ENCODE data around the gene TUT4. TPM values are rescaled to one million over a fixed set of nuclear protein-coding genes. Genes with fewer than 3 reads are reported as not detected.
"Not testable (repeated sequence)": the region's sequence is repeated elsewhere in the genome, so short reads cannot be mapped to it uniquely, and the experiment has no call there.

TUT4 gene, protein sequence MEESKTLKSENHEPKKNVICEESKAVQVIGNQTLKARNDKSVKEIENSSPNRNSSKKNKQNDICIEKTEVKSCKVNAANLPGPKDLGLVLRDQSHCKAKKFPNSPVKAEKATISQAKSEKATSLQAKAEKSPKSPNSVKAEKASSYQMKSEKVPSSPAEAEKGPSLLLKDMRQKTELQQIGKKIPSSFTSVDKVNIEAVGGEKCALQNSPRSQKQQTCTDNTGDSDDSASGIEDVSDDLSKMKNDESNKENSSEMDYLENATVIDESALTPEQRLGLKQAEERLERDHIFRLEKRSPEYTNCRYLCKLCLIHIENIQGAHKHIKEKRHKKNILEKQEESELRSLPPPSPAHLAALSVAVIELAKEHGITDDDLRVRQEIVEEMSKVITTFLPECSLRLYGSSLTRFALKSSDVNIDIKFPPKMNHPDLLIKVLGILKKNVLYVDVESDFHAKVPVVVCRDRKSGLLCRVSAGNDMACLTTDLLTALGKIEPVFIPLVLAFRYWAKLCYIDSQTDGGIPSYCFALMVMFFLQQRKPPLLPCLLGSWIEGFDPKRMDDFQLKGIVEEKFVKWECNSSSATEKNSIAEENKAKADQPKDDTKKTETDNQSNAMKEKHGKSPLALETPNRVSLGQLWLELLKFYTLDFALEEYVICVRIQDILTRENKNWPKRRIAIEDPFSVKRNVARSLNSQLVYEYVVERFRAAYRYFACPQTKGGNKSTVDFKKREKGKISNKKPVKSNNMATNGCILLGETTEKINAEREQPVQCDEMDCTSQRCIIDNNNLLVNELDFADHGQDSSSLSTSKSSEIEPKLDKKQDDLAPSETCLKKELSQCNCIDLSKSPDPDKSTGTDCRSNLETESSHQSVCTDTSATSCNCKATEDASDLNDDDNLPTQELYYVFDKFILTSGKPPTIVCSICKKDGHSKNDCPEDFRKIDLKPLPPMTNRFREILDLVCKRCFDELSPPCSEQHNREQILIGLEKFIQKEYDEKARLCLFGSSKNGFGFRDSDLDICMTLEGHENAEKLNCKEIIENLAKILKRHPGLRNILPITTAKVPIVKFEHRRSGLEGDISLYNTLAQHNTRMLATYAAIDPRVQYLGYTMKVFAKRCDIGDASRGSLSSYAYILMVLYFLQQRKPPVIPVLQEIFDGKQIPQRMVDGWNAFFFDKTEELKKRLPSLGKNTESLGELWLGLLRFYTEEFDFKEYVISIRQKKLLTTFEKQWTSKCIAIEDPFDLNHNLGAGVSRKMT (N-terminal part only)
- 26.9 TPM for total RNA-seq

DNA sequence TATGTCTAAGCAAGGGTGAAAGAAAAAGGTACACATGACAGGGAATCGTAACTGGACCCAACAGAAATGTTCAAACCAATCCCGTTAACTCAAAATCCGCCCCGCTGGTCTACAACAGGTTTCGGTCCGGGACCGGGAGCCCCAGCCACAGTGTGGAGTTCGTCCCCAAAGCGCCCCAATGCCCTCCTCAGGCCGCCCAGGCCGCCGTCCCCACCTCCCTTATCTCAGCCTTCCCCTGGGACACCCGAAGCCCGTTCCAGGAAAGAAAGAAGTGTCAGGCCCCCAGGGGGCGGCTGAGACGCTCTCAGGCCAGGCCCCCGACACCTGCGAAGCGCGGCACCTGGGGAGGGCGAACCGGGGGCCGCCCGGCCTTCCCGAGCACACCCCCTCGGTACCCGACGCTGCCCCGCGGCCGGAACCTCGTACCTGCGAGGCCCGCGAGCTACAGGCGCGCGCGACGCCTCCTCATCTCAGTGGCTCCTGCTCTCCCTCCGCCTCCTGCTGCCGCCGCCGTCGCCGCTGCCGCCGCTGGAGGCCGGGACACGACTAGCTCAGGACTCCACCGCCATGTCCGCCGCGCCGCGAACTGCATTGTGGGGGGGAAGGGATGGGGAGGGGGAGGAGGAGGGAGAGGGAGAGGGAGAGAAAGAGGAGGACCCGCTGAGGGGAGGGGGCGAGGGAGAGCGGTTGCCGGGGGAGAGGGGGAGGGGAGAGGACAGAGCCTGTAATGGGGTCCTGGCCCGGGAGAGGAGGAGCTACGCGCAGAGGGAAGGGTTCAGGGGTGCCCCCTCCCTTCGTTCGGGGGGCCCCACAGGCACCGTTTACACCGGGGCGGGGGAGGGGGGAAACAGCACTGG is at the start of gene TUT4:
TSS of gene TUT4 (minus strand) at position 588 of the 857 bp plus-strand sequence. CDS start 26,812 bp downstream, outside the sequence.
- DNase-seq (ENCODE audit: low read depth in 2 of 3, low spot score in 2 of 3): peak; percentile 50 to 93 (median 90)

DNA sequence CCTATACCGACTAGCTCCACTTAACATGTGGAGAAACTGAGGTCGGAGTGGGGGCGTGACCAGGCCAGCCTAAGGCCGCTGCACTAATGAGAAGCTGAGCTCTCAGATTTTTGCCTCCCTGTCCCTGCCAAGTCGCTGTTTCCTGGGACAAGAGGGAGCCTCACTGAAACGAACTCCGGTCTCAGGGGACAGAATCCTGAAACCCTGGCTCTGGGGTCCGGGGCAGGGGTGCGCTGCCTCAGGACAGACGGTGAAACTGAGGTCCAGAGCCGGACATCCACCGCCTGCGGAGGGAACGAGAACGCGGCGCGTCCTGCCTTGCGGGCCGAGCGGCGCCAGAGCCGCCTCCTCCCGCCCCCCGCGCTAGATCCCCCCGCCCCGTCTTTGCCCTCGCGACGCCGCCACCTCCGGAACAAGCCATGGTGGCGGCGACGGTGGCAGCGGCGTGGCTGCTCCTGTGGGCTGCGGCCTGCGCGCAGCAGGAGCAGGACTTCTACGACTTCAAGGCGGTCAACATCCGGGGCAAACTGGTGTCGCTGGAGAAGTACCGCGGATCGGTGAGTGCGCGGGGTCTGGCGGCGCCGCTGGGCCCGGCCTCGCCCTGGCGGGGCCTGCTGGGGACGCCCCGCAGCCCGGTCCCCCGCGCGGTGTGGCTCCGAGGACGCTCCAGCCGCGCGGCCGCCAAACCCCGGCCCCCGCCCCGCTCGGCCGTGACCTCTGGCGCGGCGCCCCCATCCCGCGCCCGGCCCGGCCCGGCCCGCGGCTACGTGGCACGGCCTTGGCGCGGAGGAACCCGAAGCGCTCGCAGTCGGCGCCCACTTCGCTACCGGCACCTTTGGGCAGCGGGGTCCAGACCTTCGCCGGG is 49.3 kb upstream of the TUT4 start, which contains the start of gene GPX7:
TSS of gene GPX7 (plus strand) at position 381 of the 865 bp plus-strand sequence. CDS start at position 420, 39 bp downstream.
- DNase-seq (ENCODE audit: low read depth in 2 of 3, low spot score in 2 of 3): peak; percentile 39 to 58 (median 55)

DNA sequence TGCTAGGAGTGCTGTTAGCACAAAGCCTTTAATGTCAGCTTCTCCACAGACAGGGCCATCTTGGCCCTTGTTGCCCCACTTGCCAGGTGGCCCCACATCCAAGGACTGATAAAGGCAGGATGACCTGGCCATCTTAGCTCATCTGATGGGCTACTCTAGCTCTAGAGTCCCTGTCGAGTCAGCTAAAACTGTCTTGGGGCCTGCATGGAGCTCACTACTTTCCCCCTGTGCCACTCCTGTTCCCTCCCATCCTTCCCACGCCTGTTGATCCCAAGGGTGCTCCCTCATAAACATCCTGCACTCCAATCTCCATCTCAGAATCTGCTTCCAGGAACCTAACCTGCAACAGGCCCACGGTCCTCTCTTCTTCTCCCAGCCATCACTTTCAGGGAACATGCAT is 48.6 kb upstream of the TUT4 start:
- no peak for DNase-seq (ENCODE audit: low read depth in 2 of 3, low spot score in 2 of 3)

DNA sequence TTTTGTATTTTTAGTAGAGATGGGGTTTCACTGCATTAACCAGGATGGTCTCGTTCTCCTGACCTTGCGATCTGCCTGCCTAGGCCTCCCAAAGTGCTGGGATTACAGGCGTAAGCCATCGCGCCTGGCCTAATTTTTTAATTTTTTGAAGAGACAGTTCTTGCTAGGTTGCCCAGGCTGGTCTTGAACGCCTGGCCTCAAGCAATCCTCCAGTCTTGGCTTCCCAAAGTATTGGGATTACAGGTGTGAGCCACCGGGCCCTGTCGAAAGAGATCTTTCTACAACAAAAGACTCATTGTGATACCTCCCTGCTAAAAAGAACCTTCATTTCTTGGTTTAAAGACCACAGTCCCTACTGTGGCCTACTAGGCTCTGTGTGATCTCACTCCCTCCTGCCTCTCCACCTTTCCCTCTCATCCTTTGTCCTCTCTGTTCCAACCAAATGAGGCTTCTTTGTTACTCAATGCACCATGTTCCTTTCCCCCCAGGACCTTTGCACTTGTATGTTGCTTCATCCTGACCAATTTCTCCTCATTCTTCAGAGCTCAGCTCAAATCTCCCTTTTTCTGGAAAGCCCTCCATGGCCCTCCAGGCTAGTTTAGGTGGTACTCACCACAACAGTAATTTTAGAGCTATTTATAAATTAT is 47.8 kb upstream of the TUT4 start:
- no peak for DNase-seq (ENCODE audit: low read depth in 2 of 3, low spot score in 2 of 3)

DNA sequence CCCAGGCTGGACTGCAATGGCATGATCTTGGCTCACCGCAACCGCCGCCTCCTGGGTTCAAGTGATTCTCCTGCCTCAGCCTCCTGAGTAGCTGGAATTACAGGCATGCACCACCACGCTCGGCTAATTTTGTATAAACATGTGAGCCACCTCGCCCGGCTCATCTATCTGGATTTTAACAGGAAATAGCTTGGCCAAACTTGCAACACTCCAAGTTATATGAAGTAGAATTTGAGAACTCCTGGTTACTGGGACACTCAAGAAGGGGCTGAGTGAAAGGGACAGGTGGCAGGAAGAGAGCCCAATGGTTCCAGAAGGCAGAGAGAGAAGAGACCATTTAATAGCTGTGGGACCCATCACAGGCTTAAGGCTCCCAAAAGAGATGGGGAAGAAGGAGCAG is 46.3 kb upstream of the TUT4 start:
- DNase-seq (ENCODE audit: low read depth in 2 of 3, low spot score in 2 of 3): no peak

DNA sequence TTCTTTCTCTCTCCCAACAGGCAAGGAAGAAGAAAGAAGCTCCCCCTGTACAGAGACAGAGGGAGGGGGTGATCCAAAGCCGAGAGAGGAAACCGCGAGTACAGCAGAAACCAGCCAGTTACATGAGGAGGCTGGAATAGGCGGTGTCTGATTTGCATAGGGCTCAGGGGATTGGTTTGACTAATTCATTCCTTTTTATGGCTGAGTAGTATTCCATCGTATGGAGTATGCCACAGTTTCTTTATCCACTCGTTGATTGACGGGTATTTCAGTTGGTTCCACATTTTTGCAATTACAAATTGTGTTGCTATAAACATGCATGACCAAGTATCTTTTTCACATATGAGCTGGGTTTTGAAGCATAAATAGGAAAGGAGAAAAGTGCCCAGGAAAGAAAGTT is 45.8 kb upstream of the TUT4 start:
- DNase-seq (ENCODE audit: low read depth in 2 of 3, low spot score in 2 of 3): no peak

DNA sequence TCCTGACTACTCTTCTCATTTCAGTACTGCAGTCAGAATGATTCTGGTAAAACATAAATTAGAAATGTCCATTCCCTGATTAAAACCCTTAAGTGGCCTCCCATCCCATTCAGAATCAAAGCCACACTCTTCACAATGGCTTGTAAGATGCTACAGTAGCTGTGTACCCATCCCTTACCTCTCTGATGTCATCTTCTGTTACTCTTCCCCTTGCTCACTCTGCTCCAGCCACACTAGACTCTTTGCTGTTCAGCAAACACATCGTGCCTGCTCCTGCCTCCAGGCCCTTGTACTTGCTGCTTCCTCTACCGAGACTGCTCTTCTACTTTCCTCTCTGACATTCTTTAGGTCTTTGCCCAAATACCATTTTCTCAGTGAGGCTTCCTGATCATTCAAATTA is 45.0 kb upstream of the TUT4 start:
- no peak for DNase-seq (ENCODE audit: low read depth in 2 of 3, low spot score in 2 of 3)

DNA sequence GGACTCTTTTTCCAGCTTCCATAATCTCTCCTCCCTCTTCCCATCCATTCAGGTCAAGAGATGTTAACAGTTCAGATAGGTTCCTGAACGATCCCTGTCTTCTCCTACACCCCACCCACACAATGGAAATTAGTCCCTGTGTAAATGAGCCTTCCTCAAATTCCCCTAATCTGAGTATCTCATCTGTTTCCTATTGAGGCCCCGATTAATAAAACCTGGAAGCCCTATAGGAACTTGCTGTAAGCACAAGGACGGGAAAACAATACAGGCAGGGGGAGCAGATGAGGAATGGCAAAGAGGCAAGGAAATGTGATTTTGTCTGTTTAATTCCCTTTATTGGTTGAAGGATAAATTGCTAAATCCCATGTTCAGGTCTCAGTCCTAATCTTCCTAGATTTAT is 42.2 kb upstream of the TUT4 start:
- no peak for DNase-seq (ENCODE audit: low read depth in 2 of 3, low spot score in 2 of 3)

DNA sequence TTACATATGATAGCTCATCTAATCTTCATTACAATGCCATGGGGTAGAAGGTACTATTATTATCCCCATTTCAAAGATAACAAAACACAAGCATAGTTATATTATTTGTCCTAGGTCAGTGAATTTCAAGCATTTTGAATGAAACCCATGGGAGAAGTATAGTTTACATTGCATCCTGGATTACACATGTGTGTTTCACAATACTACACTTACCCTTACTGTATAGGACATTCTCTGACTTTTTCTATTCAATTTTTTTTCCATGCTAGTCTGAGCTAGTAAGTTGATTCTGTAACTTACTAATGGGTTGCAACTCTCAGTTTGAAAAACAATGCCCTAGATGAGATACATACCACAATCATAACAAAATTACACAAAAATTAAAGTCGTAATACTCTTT is 40.6 kb upstream of the TUT4 start:
- no peak for DNase-seq (ENCODE audit: low read depth in 2 of 3, low spot score in 2 of 3)

DNA sequence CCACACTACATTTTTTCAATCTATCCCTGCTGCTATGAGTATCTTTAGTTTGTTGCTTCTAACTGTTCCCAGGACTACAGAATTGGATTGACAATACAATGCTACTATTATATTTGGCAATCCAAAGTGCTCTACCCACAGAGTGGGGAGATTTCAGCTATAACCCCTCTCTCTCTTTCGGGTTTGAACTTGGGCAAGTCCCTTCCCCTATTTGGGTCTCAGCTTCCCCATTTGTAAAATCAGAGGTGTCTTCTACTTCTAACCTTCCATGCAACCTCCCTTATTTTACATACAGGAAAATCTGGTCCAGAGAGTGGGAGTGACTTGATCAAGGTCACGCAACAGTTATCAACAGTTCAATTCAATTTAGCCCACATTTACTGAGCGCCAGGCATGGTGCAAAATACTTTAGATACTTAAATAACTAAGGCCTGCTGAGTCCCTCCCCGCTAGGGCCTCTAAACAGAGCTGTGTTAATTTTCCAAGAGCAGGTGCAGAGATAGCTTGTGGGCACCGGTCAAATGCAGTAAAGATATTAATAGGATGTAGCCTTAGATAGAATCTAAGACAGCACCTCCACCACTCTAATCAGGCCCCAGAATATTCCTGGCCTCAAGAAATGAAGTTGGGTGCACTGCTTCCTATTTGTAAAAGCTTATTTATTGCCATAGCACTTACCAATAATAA is 39.9 kb upstream of the TUT4 start:
- DNase-seq (ENCODE audit: low read depth in 2 of 3, low spot score in 2 of 3): no peak

DNA sequence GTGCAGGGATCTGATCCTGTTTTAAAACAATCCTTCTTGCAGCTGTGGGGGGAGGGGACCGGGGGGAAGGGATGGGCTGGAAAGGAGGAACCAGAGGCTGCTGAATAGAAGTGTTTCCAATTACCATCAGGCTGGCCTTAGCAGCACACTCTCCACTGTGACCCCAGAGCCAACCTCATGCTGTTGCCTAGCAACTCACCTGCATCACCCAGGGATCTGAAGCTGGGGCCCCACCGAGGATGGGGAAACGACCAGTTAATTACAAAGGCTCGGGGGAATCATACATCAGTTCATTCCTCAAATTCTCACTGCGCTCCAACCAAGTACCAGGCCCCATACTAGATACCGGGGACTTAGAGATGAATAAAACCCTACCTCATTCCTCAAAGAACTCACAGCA is 37.4 kb upstream of the TUT4 start:
- DNase-seq (ENCODE audit: low read depth in 2 of 3, low spot score in 2 of 3): no peak

DNA sequence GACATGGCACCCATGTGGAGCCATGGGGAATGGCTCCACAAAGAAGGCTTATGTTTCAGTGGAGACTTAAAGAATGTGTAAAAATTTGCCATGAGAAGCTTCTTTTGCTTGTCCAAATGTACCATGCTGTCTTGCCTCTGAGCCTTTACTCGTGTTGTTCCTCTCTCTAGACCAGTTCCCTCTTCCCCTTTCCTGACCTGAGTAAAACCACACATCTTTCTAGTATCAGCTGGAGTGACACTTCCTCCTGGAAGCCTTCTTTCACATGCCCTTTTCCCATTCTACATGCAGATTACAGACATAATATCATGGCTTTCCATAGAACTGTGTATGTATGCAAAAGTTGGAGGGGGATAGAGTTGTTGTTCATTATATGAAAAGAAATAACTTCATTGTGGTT is 35.6 kb upstream of the TUT4 start:
- DNase-seq (ENCODE audit: low read depth in 2 of 3, low spot score in 2 of 3): no peak

DNA sequence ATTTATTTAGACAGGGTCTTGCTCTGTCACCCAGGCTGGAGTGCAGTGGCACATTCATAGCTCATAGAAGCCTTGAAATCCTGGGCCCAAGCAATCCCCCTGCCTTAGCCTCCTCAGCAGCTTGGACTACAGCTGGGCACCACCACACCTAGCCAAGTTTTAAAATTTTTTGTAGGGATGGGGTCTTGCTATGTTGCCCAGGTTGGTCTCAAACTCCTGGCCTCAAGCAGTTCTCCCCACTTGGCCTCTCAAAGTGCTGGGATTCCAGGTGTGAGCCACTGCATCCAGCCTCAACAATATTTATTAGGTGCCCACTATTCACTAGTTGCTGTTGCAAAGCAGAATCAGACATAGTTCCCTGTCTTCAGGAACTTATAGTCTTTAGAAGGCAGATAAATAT is 35.1 kb upstream of the TUT4 start:
- no peak for DNase-seq (ENCODE audit: low read depth in 2 of 3, low spot score in 2 of 3)

DNA sequence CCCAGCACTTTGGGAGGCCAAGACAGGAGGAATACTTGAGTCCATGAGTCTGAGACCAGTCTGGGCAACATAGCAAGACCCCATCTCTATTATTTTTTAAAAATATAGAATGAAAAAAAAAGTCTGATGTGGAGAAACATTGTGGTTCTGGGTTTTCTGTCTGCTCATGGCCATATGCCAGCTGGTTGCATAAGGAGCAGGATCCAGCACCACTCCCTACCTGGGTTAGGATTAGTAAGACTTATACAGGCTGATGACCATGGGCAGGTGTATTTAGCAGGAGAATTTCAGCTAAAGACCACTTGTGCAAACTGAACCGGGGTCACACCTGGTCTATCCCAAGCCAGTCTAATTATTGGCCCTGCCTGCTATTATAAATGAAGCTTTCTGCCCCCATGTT is 32.6 kb upstream of the TUT4 start:
- DNase-seq (ENCODE audit: low read depth in 2 of 3, low spot score in 2 of 3): no peak

DNA sequence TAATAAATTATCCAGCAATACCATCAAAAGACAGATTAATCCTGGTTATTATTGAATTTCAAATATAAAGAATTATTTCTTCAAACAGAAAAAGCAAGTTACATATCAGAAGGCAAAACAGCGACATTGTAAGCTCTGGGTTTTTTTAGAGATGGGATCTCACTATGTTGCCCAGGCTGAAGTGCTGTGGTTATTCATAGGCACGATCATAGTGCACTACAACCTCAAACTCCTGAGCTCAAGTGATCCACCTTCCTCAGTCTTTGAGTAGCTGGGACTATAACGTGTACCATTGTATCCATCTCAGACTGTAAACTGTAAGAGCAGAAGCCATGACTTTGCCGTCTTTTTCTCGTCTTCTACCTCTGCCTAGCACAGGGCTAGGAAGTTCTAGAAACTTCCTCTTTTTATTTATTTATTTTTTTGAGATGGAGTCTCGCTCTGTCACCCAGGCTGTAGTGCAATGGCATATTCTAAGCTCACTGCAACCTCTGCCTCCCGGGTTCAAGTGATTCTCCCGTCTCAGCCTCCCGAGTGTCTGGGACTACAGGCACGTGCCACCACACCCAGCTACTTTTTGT is 29.3 kb upstream of the TUT4 start:
- DNase-seq (ENCODE audit: low read depth in 2 of 3, low spot score in 2 of 3): peak in 1 of 3 donors; percentile 12

DNA sequence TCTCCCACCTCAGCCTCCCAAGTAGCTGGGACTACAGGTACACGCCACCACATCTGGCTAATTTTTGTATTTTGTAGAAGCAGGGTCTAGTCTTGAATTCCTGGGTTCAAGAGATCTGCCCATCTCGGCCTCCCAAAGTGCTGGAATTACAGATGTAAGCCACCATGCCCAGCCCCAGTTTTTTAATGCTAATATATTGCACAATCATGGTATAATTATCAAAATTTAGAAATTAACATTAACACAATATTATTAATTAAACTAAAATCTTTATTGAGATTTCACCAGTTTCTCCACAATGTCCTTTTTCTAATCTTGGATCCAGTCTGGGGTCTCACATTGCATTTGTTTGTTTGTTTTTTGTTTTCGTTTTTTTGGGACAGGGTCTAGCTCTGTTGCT is 27.4 kb upstream of the TUT4 start:
- DNase-seq (ENCODE audit: low read depth in 2 of 3, low spot score in 2 of 3): no peak

DNA sequence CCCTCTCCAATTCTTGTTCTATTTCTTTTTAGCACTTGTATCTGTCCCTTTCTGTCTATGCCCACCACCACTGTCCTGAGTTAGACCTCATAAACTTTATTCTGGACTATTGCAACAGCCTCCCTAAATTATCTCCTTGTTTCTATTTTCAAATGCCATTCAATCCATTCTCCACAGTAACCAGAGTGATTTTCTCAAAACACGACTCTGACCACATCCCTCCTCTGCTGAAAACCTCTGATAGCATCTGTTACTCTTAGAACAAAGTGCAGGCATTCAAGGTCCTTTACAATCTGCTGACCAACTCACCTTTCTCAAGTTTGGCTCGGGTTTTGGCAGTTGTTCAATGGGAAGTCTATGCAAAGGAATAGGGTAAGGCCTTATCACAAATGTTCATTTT is 26.5 kb upstream of the TUT4 start:
- peak in 1 of 3 donors; percentile 13 for DNase-seq (ENCODE audit: low read depth in 2 of 3, low spot score in 2 of 3)

DNA sequence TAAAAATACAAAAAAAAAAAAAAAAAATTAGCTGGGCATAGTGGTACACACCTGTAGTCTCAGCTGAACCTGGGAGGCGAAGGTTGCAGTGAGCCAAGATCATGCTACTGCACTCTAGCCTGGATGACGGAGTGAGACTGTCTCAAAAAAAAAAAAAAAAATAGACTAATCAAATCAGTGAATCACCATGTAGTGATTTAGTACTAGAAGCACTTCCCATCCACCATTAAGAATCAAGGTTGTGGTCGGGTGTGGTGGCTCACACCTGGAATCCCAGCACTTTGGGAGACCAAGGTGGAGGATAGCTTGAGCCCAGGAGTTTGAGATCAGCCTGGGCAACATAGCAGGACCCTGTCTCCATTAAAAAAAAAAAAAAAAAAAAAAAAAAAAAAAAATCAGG is 25.2 kb upstream of the TUT4 start:
- not testable (repeated sequence) for DNase-seq (ENCODE audit: low read depth in 2 of 3, low spot score in 2 of 3)
